HG03280 (cell line): ENCODE results near the gene HMOX2.

Source experiments
- ATAC-seq: cut with Tn5 transposase; IDR thresholded peaks from one replicate; pipeline ENCODE4 v1.9.1; 2021; ENCODE audit warnings: mild to moderate bottlenecking, moderate library complexity; ENCODE audit not compliant: unreplicated experiment

HMOX2 gene

DNA sequence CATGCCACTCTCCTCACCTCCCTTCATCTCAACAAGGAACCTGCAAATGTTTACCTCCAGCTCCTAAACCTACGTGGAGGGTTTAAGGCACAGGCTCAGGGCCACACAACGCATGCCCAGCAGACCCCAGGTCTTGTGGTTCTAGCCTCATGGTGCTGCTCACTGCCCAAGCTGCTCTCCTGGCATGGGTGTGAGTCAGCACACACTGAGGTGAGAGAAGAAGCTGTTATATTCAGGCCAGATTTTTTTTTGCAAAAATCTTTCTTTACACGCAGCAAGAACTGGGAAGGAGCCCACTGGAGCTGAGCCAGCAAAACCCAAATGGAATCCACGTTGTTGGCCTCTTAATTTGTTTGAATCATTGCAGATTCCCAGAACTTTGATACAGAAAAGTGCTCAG is 74.4 kb downstream of the HMOX2 start:
- no peak for ATAC-seq

DNA sequence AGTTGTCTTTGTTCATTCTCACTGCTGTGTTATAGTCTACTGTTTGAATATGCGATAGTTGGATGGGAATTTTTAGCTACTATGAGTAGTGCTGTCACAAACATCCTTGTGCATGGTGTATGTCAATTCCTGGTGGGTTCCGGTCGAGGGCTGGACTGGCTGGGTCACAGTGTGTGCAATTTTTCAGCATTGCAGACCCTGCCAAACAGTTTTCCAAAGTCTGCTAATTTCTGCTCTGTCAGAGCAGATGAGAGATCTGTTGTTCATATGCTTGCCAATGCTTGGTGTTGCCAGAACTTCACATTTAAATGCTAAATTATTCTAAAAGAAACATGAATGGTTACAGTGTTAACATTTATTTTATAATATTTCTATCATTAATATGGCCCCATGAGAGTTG is 76.3 kb downstream of the HMOX2 start:
- no peak for ATAC-seq

DNA sequence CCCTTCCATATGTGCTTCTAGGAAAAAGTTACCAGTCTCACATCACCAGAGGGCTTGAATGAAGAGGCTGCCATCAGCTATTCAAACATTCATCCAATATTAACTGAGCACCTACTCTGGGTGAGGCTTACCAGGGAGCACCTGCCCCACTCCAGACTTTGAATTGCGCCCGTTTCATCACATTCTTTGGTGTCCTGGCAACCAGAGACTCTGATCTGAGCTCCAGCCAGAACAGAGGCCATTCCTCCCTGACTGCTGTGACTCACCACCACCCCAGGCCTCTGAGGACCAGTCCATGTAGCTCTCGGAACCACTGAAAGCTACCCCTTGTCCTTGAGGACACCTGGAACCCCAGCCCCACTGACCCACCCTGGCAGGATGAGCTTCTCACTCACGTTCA is 79.9 kb downstream of the HMOX2 start, which contains the start of gene C16orf96:
Gene C16orf96 (plus strand): TSS at position 229 of the 400 bp plus-strand sequence. CDS start 150 bp downstream, at position 379.
- ATAC-seq, result no peak

DNA sequence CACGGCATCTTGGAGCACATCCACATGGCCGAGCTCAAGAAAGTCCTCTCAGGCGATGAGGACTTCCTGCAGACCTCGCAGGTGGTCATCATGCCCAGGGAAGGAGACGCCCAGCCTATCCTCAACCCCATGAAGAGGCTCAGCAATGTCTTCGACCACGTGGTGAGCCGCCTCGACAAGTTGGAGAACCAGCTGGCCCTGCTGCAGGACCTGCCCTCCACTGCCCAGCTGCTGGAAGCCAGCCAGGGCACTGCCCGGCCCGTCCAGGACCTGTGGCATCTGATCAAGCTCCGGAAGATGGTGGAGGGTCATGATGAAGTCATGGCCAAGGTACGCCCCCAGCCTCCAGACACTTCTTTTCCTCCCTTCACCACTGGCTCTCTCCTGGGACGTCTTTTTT is 80.4 kb downstream of the HMOX2 start:
- ATAC-seq, result no peak

DNA sequence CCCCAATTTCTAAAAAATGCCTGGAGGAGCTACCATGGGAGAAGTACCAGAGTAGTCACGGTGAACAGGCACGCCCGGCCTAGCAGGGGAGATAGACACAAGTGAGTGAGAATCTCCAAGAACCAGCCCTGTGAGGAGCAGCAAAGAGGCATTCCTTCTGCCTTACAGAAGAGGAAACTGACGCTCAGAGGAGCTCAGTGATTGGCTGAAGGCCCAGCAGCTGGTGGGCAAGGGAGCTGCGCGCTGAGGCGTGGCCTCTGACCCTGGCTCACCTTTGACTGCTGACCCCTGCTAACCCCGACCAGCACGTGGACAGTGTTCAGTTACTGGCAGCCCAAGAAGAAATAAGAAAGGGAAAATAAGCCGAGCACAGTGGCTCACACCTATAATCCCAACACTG is 81.8 kb downstream of the HMOX2 start:
- no peak for ATAC-seq
